ENCODE measurements around the gene STT3B.

STT3B gene

GRCh38 chr3:31576521-31576920, 43.8 kb downstream of the STT3B start:
- Histone ChIP-seq H3K9me3 (ENCODE audit: control insufficient read depth, insufficient read depth, low read depth, low read length) (no peaks in the 10 kb centered on the region), H3K36me3 (ENCODE audit: control insufficient read depth in 2 of 2, insufficient read depth in 1 of 2, low read length in 2 of 2) (no peaks in the 10 kb centered on the region), H3K27ac (ENCODE audit: extremely low read depth, low read depth, low read length) (no peak overlapping the region), H3K4me1 (ENCODE audit: control insufficient read depth, insufficient read depth, low read length) (peaks cover 9% of the 10 kb centered on the region; the same call in 1 of the 2 replicates), H3K4me3 (ENCODE audit: low read depth, low read length) (no peak overlapping the region)
- ChIA-PET POLR2A (no interaction called here), CTCF (interaction anchor here (0.6 to 1.3 kb wide), 2 partner anchors 14 to 921 kb away, joined by 3 read pairs; no protein-coding TSS in a partner anchor)
- no peak for TF ChIP-seq ZNF341 (tag by site-specific recombination; IDR thresholded peaks at IDR 0.05; ENCODE audit: low read depth)
- no peak for TF ChIP-seq ZFP69B (tag by site-specific recombination; IDR thresholded peaks at IDR 0.05)
- TF ChIP-seq WT1 (tag by site-specific recombination; IDR thresholded peaks at IDR 0.05), result no peak
- TF ChIP-seq ZNF843 (tag by site-specific recombination; IDR thresholded peaks at IDR 0.05), result no peak
- no peak for TF ChIP-seq ZNF366 (tag by site-specific recombination; conservative IDR thresholded peaks at IDR 0.05)
- no peak for TF ChIP-seq ZNF707 (tag by site-specific recombination; IDR thresholded peaks at IDR 0.05)
- TF ChIP-seq ZNF792 (tag by site-specific recombination; IDR thresholded peaks at IDR 0.05), result no peak

GRCh38 chr3:31577232-31577631, 44.5 kb downstream of the STT3B start:
- ChIA-PET POLR2A (no interaction called here), CTCF (interaction anchor here (0.6 kb wide), 1 partner anchor 921 kb away, joined by 3 read pairs; no protein-coding TSS in a partner anchor)
- no peaks in the 10 kb centered on the region for H3K9me3 ChIP-seq (ENCODE audit: control insufficient read depth, insufficient read depth, low read depth, low read length)
- no peak overlapping the region for H3K27ac ChIP-seq (ENCODE audit: extremely low read depth, low read depth, low read length)
- TF ChIP-seq ZNF580 (tag by site-specific recombination; IDR thresholded peaks at IDR 0.05) (no peak), ZSCAN4 (tag by site-specific recombination; IDR thresholded peaks at IDR 0.05) (no peak), KLF1 (tag by site-specific recombination; IDR thresholded peaks at IDR 0.05) (no peak), ZBTB8A (tag by site-specific recombination; IDR thresholded peaks at IDR 0.05) (no peak), ZNF473 (tag by site-specific recombination; IDR thresholded peaks at IDR 0.05) (no peak), ZNF549 (tag by site-specific recombination; IDR thresholded peaks at IDR 0.05) (no peak), PRDM1 (tag by site-specific recombination; IDR thresholded peaks at IDR 0.05) (no peak), ZNF23 (tag by site-specific recombination; IDR thresholded peaks at IDR 0.05; ENCODE audit: borderline replicate concordance) (no peak), ZNF692 (tag by site-specific recombination; IDR thresholded peaks at IDR 0.05) (no peak), ZBTB26 (tag by site-specific recombination; optimal IDR thresholded peaks at IDR 0.05) (no peak), ZNF18 (tag by site-specific recombination; IDR thresholded peaks at IDR 0.05) (no peak)
- H3K4me3 ChIP-seq (ENCODE audit: low read depth, low read length), result no peak overlapping the region
- H3K4me1 ChIP-seq (ENCODE audit: control insufficient read depth, insufficient read depth, low read length), result peaks cover 9% of the 10 kb centered on the region; the same call in 1 of the 2 replicates
- H3K36me3 ChIP-seq (ENCODE audit: control insufficient read depth in 2 of 2, insufficient read depth in 1 of 2, low read length in 2 of 2), result no peaks in the 10 kb centered on the region

Data from HEK293 (cell line).